Renal cortical epithelial cell (primary cell): Measurements from ENCODE around the gene DDHD1. TPM values are rescaled to one million over a fixed set of nuclear protein-coding genes. Genes with fewer than 3 reads are reported as not detected.
"Not testable (repeated sequence)": the region's sequence is repeated elsewhere in the genome, so short reads cannot be mapped to it uniquely, and the experiment has no call there.

Experiments
- DNase-seq: peaks from one replicate; pipeline ENCODE4 v3.0.0-alpha.2; 2011; ENCODE audit warnings: low read depth
- total RNA-seq: library from RNA; depleted of rRNA; stranded (reverse); fragments of >200 nt; gene quantifications from 2 replicates; pipeline ENCODE4 v1.2.3, GENCODE V29; 2014

The DDHD1 gene
- total RNA-seq: 7.1 and 12.6 TPM in 2 replicates

DNA sequence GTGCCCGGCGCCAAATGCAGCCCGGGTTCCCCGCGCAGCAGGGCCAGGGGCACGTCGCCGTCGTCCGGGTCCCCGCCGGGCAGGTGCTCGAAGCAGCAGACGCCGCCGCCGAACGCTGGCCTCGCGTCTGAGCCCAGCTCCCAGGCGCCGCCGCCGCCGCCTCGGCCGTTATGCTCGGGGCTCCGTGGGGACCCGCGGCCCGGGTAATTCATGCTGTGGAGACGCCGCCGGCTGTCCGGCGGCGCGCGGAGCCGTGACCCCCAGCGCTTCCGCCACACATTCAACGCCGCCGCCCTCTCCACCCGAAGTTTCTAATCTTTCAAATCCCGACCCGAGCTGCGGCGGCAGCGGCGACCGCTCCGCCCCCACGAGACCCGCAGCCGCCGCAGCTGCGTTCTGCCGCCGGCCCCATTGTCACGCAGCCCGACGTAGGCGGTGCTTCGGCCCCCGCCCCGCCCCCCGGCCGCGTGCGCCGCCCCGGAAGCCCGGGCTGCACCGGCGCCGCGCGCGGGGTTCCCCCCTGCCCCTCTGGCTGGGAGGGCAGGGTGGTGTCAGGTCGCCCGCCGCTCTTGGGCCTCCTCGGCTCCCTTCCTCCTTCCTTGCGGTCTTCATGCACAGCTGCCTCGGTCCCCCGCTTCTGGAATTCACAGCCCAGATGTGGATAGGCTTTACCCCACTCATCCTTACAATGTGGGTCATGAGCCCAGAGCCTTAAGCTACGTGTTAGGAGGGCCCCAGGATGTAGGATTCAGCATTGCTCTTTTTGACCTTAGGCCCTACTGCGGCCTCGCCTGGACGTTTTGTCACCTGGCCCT is at the start of gene DDHD1:
TSS of gene DDHD1 (minus strand) at position 437 of the 815 bp plus-strand sequence. CDS start at position 212, 225 bp downstream.
- DNase-seq: peak; percentile 7

DNA sequence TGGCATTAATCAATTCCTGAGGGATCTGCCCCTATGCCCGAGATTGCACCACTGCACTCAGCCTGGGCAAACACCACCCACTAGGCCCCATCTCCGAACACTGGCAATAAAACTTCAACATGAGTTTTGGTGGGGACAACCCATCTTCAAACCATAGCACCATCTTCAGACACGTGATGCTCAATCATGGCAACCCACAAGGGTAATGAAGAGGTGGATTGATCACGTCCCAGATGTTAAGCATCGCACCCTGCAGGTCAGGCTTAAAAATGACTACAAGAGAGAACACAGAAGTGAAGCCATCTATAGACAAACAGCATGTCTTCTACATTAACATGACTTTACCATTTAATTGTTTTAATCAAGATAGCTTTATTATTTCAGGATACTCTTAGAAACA is 42.8 kb upstream of the DDHD1 start:
- DNase-seq: no peak

- no peak for DNase-seq
Observed at GRCh38 chr14:53193193-53193592, 40.1 kb upstream of the DDHD1 start.

DNA sequence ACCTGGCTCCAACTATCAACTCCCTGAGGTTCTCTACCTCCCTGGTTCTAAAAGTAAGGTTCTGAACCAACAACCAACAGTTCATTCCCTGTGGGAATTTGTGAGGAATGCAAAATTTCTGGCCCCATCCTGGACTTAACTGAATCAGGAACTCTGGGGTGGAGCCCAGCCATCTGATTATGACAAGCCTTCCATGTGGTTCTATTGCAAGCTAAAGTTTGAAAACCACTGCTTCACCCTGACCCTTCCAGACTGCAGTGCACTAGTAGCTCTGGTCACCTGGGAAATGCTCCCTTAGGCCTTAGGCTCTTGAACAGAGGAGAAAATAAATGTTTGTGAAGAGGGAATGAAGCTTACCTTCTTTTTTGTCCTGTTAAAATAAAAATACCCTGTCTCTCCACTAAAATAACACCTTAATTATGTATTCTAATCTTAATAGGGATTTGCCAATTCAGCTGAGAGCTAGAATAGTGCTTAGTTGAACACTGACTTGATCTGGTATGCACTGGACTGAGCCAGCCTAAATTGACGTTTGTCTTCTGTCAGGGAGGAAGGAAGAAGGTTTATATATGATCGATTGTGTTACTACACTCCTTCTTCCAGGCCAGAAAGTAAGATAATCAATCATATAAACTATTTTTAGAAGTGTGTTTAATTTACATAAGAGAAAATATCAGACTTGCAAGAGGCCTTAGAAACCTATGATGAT is 39.1 kb upstream of the DDHD1 start:
- DNase-seq: no peak

- peak; percentile 37 for DNase-seq
Observed at GRCh38 chr14:53190938-53191337, 37.8 kb upstream of the DDHD1 start.

- no peak for DNase-seq
Observed at GRCh38 chr14:53187921-53188463, 34.9 kb upstream of the DDHD1 start.

GRCh38 chr14:53186532-53186931 is 33.4 kb upstream of the DDHD1 start:
- no peak for DNase-seq

DNA sequence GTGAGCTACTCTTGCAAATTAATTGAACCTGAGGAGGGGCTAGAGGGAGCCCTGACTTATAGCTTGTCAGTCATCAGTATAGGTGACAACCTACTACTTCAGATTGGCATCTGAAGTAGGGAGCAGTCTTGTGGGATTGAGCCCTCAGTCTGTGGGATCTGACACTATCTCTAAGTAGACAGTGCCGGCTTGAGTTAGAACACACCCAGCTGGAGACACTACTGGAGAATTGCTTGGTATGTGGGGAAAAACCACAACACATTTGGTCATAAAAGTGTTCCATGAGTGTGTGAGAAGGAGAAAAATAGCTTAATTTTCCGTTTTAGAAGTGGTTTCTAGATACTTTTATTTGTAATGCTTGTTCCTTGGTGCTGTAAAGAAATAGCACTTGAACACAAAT is 30.5 kb upstream of the DDHD1 start:
- DNase-seq: no peak

- DNase-seq: no peak
Observed at GRCh38 chr14:53183056-53183455, 29.9 kb upstream of the DDHD1 start.

DNA sequence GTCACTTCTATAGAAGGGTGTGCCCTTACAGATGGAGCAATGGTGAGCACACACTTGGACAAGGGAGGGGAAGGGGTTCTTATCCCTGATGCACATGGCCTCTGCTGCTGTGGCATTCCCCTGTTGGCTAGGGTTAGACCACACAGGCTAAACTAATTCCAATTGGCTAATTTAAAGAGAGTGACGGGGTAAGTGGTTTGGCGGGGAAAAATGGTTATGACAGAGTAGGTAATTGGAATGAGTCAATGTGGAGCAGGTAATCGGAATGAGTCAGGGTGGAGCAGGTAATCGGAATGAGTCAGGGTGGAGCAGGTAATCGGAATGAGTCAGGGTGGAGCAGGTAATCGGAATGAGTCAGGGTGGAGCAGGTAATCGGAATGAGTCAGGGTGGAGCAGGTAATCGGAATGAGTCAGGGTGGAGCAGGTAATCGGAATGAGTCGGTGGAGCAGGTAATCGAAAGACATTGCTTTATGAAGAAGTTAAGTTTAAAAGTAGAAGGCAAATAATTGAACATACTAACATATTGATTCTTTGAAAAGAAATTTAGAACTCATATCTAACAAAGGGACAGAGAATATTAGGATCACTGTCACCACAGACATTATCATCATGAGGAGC is 28.4 kb upstream of the DDHD1 start:
- DNase-seq: not testable (repeated sequence)

GRCh38 chr14:53180272-53181221 is 27.4 kb upstream of the DDHD1 start:
- DNase-seq: peak; percentile 30

- not testable (repeated sequence) for DNase-seq
Observed at GRCh38 chr14:53179486-53180005, 26.4 kb upstream of the DDHD1 start.

- no peak for DNase-seq
Observed at GRCh38 chr14:53175375-53175774, 22.3 kb upstream of the DDHD1 start.

DNA sequence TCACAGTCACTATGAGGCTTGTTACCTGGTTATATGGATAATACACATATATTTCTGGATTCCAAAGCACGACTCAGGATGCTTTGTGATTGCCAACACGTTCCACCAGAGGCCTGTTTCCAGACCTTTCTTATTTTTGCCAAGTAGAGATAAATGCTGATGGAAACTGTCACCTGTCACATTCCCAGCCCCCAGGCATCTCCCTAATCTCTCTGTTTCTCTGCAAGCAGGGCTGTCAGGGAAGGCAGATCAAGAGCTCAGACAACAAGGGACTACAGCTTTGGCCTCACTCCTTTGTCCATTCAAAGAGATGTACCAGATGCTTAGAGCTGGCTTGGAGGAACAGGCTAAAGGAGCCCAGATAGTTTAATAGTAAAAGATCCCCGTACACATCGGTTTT is 21.8 kb upstream of the DDHD1 start:
- no peak for DNase-seq

GRCh38 chr14:53168786-53169185 is 15.7 kb upstream of the DDHD1 start:
- DNase-seq: no peak

DNA sequence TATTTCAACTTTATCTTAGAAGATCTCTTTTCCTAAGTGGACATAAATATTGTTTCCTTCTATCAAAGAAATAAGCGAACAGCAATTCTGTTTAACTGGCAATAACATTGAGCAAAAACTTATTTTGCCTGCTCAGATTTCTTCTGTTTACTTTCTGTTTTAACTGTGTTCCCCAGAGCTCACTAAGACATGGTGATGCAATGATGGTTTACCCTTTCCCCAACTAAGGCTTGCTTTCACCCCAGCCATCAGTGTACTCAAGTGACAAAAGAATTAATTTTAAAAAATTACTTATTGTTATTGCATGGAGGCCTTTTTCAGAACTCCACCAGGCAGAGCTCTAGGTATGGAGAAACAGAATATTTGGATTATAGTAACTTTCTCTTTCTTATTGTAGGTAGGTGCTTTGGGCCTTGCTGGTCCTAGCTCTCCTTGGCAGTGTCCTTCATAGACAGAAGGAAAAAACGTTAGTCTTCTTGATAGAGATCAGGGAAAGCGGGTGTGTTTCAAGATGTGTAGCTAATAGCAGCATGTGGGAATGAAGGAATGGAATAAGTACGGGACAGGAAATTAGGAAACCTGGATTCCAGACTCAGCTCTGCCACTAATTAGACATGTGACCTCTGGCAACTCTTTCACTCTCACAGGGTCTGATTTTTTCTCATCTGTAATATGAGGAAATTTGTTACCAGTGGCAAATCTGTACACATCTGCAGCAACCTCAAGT is 14.6 kb upstream of the DDHD1 start:
- peak; percentile 34 for DNase-seq

DNA sequence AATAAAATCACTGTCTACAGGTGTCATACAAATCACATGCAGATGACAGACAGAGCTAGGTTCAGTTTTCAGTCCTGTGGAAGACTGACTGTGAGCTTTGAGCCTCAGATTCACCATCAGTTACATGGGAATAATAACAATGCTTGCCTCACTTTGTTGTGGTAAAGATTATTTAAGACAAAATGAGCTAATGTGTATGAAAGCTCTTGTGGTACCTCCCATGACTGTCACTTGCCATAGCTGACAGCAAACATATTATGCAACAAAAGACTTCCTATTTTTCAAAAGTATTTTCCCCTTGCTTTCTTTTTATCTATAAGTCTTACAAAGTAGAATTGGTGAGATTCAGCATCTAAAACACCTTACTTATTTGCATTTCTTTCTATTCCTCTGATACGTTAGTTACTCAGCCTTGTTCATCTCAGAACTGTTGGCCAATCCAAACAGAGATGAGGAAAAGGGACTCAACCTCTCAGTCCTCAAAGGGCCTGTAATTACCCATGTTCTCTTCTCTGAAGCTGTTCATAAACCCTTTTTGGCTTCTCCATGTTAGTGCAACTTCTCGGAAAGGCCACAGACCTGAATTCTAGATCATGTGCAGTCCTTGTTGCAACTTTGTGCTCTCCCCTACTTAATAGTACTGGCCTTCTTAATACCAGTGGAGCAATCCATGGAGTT is 8.8 kb upstream of the DDHD1 start:
- no peak for DNase-seq

DNA sequence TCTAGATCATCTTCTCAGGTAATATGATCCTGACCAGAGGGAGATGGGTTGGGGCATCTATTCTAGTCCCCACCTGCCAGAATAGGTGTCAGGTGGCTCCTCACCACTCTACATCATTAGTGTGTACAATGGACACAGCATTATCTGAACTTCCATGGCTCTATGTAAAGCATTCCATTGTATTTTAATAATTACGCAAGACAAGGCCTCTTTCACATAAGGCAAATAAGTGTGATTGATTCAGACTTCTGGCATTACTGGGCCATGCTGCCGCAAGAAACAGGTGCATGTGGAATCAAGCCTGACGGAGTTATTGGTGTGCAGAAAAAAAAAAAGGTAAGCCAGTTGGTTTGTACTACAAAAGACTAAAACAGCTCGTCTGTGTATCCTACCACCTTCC is 3.1 kb upstream of the DDHD1 start:
- no peak for DNase-seq

- DNase-seq: no peak
Observed at GRCh38 chr14:53153702-53154112, 584 bp upstream of the DDHD1 start.
